HG03139 (cell line): ENCODE data around the gene LMAN2L.

Experiments used
- ATAC-seq: cut with Tn5 transposase; IDR thresholded peaks from one replicate; pipeline ENCODE4 v1.9.1; 2021; ENCODE audit not compliant: unreplicated experiment

Gene LMAN2L

GRCh38 chr2:96703021-96703751, 36.7 kb downstream of the LMAN2L start:
- no peak for ATAC-seq

DNA sequence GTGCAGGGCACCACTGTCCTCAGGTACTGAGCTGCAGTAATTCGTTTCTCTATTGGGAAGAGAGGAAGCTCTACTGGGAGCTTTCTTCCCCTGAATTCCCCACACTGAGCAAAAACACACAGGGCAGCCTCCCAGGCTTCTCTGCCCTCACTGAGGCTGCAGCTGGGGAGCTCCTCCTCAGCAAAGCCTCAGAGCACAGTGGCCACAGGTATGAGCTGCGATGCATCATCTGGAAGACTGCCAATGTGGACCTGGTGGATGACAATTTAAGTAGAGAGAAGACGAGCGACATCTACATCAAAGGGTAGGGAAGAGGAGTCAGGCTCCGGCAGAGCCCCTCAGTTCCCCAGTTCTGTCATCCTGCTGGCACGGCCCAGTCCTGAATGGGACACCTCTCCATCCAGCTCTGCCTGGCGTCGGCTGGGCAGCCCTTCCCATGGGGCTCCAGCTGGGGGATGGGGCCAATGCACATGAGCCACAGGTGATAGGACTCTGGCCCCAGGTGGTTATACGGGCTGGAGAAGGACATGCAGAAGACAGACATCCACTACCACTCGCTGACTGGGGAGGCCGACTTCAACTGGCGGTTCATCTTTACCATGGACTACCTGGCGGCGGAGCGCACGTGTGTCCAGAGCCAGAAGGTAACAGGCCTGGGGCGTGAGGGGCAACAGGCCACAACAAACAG, 37.6 kb downstream of the LMAN2L start:
- ATAC-seq, result no peak

GRCh38 chr2:96701636-96702035, 38.2 kb downstream of the LMAN2L start:
- ATAC-seq, result no peak

DNA sequence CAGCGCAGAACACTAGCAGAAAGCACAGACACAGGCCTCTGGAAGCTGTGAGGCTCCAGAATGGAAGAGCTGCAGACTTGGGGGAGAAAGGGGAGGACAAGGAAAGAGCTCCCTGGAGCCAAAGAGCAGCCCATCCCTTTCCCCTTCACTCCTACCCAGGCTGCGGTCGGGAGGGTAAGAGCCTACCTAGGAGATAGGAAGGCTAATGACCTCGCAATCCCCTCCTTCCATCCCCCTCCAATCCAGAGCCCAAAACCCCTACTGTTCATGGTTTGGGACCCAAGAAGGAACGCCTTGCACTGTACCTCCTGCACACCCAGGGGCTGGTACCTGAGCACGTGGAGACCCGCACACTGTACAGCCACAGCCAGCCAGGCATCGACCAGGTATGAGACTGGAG, 39.8 kb downstream of the LMAN2L start:
- no peak for ATAC-seq

DNA sequence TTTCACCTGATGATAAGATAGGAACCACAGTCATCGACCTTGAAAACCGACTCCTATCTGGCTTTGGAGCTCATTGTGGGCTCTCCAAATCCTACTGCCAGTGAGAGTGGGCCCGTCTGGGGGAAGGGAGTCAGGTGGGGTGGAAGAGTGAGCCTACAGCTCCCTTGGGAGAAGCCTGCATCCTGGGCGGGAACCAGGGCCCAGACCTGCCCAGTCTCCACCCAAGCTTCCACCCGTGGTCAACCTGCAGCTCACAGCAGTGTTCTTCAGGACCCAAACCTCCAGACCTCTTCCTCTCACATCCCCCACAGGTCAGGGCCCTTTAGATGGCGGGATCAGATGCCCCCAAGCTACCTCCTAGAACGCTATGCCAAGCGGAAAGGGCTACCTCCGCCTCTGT, 40.2 kb downstream of the LMAN2L start:
- no peak for ATAC-seq

- no peak for ATAC-seq
Measured at GRCh38 chr2:96699021-96699420, 40.8 kb downstream of the LMAN2L start.

DNA sequence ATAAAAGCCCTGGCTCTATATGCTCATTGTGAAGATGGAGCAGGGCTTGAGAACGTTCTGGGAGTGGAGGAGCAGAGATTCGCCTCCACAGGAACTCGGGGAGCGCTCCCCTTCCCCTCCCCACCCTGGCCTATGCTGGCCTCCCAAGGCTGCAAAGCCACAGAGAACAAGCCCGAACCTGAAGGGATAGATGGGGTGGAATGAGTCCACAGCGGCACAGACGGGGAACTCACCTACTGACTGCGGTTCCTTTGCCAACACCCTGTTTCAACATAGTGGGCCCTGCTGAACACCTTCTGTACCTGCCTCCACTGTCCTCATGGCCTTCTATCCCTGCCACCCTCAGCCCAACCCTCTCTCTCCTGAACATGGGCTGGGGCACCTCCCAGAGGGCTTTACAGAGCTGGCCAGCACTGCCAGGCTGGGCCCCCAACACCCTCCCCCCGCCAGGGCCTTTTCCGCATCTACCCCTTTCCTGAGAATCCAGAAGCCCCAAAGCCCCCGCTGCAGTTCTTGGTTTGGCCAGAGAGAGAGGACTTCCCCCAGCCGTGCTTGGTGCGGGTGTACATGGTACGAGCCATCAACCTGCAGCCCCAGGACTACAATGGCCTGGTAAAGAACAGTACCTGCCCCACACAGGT, 41.5 kb downstream of the LMAN2L start:
- no peak for ATAC-seq

- no peak for ATAC-seq
Measured at GRCh38 chr2:96697476-96697875, 42.4 kb downstream of the LMAN2L start.

- no peak for ATAC-seq
Measured at GRCh38 chr2:96695602-96696001, 44.3 kb downstream of the LMAN2L start.

DNA sequence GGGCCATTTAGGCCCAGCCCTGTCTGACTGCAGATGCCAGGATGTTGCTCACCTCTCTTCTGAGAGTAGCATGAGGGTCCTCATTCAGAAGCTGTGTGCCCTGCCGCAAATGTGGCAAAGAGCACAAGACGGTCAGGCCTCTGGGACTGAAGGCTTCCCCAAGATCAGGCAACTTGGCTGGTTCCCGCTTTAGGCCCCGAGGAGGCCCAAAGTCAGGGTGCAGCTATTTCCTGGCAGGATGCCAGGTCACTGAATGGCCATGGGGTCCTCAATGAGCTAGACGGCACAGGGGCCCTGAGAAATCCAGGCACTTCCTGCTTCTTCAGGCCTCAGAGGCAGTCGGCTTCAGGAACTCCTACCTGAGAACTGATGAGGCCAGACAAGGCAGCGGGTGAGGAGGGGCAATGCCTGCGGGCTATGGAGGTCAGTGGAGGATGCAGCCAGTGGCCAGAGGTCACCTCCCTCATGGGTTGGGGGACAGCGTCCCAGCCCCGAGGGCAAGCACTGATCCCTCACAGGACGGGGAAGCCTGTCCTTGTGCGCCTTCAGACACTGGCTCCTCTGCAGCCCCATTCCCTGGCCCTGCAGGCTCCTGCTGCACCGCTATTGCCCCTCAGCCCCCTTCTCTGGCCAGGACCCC, 44.9 kb downstream of the LMAN2L start:
- no peak for ATAC-seq

DNA sequence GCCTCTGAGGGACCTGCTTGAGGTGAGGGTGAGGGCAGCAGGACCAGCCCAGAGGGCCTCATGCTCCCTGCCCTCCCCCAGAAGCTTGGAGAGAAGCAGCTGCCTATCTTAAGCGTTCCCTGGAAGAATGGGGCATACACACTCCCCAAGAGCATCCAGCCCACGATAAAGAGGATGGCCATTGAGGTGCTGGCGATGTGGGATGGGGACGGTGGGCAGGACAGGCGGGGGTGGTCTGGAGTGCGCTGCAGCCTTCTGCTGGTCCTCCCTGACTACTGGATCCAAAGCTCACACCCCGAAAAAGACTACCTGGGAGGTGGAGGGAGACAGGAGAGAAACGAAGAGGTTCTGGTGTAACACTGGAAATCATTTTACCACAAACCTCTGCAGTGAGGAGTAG, 45.6 kb downstream of the LMAN2L start:
- no peak for ATAC-seq

DNA sequence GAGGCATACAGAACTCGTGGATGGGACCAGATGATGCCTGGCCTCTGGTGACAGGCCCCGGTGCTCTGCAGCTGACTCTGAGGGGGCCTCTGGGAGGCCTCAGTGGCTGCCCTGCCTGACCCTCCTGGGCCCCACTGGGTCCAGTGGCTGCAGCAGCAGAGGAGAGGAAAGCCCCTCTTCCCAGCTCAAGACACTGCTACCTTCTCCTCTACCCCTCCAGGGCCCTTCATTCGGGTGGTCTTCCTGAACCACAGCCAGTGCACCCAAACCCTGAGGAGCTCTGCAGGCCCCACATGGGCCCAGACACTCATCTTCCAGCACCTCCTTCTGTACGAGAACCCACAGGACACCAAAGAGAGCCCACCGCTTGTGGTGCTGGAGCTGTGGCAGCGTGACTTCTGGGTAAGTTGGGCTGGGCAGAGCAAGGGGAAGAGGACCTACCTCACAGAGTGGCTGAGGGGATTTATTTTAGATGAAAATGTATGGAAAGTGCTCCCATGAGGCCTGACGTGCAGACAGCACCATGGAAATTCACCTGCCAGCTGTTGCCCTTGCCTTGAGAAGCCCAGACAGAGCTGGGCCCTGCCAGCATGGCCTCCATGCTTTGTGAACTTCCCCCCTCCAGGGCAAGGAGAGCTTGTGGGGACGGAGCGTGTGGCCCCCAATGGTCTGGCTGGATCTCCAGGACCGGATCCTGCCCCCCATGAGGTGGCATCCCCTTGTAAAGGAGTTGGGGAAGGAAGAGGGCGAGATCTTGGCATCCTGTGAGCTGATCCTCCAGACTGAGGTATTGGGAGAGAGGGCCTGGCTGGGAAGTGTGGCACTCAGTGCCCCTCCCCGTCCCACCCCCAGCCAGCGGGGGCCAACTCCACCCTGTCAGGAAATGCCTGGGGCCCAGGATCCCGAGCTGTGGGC, 46.3 kb downstream of the LMAN2L start:
- ATAC-seq, result no peak

GRCh38 chr2:96692094-96692971, 47.5 kb downstream of the LMAN2L start:
- no peak for ATAC-seq

GRCh38 chr2:96691022-96691612, 48.7 kb downstream of the LMAN2L start:
- ATAC-seq, result no peak

GRCh38 chr2:96690306-96691021, 49.4 kb downstream of the LMAN2L start:
- ATAC-seq, result no peak

DNA sequence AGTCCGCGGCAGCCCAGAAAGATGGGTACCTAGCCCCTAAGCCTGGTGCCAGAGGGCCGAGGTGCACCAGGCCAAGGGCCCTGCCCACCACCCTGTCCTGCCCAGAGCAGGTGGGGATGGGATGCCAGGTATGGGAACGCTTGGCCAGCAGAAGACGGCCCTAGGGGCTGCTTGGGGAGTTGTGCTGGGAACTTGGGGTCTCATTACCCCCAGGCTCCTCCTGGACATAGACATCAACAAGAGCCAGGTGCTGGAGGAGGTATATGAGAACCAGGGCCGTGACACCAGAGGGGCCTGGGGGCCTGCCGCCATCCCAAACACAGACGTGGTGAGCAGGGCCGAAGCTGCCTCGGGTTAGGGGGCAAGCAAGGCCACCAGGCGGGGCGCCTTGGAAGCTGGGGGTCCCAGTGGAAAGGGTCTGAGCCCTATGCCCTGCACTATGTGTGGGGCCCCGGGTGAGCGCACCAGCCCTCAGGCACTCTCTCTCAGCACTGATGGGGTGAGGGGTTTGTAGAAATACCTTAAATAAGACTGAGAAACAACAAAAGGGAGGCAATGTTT, 50.4 kb downstream of the LMAN2L start:
- ATAC-seq, result no peak

GRCh38 chr2:96688649-96689430, 51.0 kb downstream of the LMAN2L start:
- ATAC-seq, result no peak
